SK-N-SH (cell line): ENCODE measurements around the gene ERH. TPM values are rescaled to one million over a fixed set of nuclear protein-coding genes. Genes with fewer than 3 reads are reported as not detected.

Experiments used
- CTCF ChIA-PET: fragments of 300-600, 350-600 bp; formaldehyde crosslinking; extraction: SDS; loops from one replicate; lab custom pipeline; 2021; lab: Yijun Ruan, JAX
- POLR2A ChIA-PET: fragments of 350-600 bp; sonication (Branson Sonifier 250); formaldehyde crosslinking; extraction: SDS; loops from one replicate; lab custom pipeline; 2020; ENCODE audit warnings: antibody characterized with exemption, inconsistent platforms; lab: Yijun Ruan, JAX
- DNase-seq: peaks from one replicate; pipeline ENCODE4 v3.0.0; 2012
- H2AFZ ChIP-seq: fragments of 200-600 bp; sonication (generic); 2 replicates; pipeline ENCODE4 v1.8.1; 2016; ENCODE audit warnings: antibody characterized with exemption, mild to moderate bottlenecking, low read depth
- H3F3A ChIP-seq: fragments of 200-600 bp; sonication (generic); replicated peaks from 2 replicates; pipeline ENCODE3; 2016; ENCODE audit warnings: antibody characterized with exemption, mild to moderate bottlenecking; ENCODE audit not compliant: insufficient read depth
- H3K27ac ChIP-seq, 2 experiments: fragments of 200-500 bp in 1 of 2; fragments of 200-600 bp in 1 of 2; sonication (Bioruptor generic) in 1 of 2; sonication (generic), shearing (Covaris generic) in 1 of 2; 2 replicates each; pipeline versions ENCODE4 v1.5.1 to v1.6.1; 2014 to 2016; ENCODE audit warnings: low read depth in 2 of 2, inconsistent platforms in 1 of 2, low read length in 1 of 2, mild to moderate bottlenecking in 1 of 2, mixed read lengths in 1 of 2
- H3K27me3 ChIP-seq: fragments of 200-600 bp; sonication (generic), shearing (Covaris generic); 2 replicates; pipeline ENCODE4 v1.6.1; 2016; ENCODE audit warnings: mixed run types; ENCODE audit not compliant: insufficient read depth
- H3K36me3 ChIP-seq, 2 experiments: fragments of 200-500 bp in 1 of 2; fragments of 200-600 bp in 1 of 2; sonication (Bioruptor generic) in 1 of 2; sonication (generic) in 1 of 2; replicated peaks in 1 of 2; 2 replicates each; pipeline versions ENCODE3 to v1.5.1; 2014 to 2016; ENCODE audit warnings: low read length in 1 of 2, mild to moderate bottlenecking in 1 of 2; ENCODE audit not compliant: insufficient read depth in 2 of 2, control insufficient read depth in 1 of 2
- H3K4me1 ChIP-seq, 2 experiments: fragments of 200-500 bp in 1 of 2; fragments of 200-600 bp in 1 of 2; sonication (Bioruptor generic) in 1 of 2; sonication (generic), shearing (Covaris generic) in 1 of 2; 2 replicates each; pipeline versions ENCODE4 v1.5.1 to v1.6.1; 2014 to 2016; ENCODE audit warnings: low read depth in 1 of 2, low read length in 1 of 2, mixed run types in 1 of 2; ENCODE audit not compliant: insufficient read depth in 2 of 2, control insufficient read depth in 1 of 2
- H3K4me2 ChIP-seq: fragments of 200-600 bp; sonication (generic), shearing (Covaris generic); 2 replicates; pipeline ENCODE4 v1.6.1; 2017; ENCODE audit warnings: mixed run types
- H3K4me3 ChIP-seq, 2 experiments: fragments of 200-500 bp in 1 of 2; fragments of 200-600 bp in 1 of 2; sonication (Bioruptor generic) in 1 of 2; sonication (generic), shearing (Covaris generic) in 1 of 2; 2 replicates each; pipeline versions ENCODE4 v1.5.1 to v1.8.1; 2014 to 2016; ENCODE audit warnings: low read depth in 2 of 2, inconsistent platforms in 1 of 2, low read length in 1 of 2, mild to moderate bottlenecking in 1 of 2, mixed read lengths in 1 of 2, moderate library complexity in 1 of 2
- H3K79me2 ChIP-seq: fragments of 200-600 bp; sonication (generic); 2 replicates; pipeline ENCODE4 v1.8.1; 2017; ENCODE audit warnings: mild to moderate bottlenecking; ENCODE audit not compliant: insufficient read depth
- H3K9ac ChIP-seq: fragments of 200-600 bp; sonication (generic); 2 replicates; pipeline ENCODE4 v1.6.1; 2017; ENCODE audit warnings: mixed run types
- H3K9me2 ChIP-seq: fragments of 200-600 bp; sonication (generic); 2 replicates; pipeline ENCODE4 v1.6.1; 2017; ENCODE audit warnings: mixed run types
- H3K9me3 ChIP-seq: fragments of 200-600 bp; sonication (generic); 2 replicates; pipeline ENCODE4 v1.6.1; 2017; ENCODE audit warnings: mixed run types, mild to moderate bottlenecking, moderate library complexity
- H4K20me1 ChIP-seq: fragments of 200-600 bp; sonication (generic); 2 replicates; pipeline ENCODE4 v1.6.1; 2017; ENCODE audit warnings: mild to moderate bottlenecking, mixed run types; ENCODE audit not compliant: insufficient read depth
- GATA2 ChIP-seq: sonication (generic); formaldehyde crosslinking; IDR thresholded peaks from 2 replicates; pipeline ENCODE4 v1.5.0; 2020; ENCODE audit warnings: mild to moderate bottlenecking, missing genetic modification reagents
- MEF2A ChIP-seq: IDR thresholded peaks from 2 replicates; pipeline ENCODE4 v1.4.0; 2012; ENCODE audit warnings: low read depth, borderline replicate concordance
- MXI1 ChIP-seq: IDR thresholded peaks from 2 replicates; pipeline ENCODE4 v1.6.1; 2012; ENCODE audit warnings: mild to moderate bottlenecking, low read depth, low read length, improper control_type of control experiment
- RCOR1 ChIP-seq: fragments of 150-350 bp; IDR thresholded peaks from 2 replicates; pipeline ENCODE4 v1.6.1; 2017; ENCODE audit warnings: antibody characterized with exemption, low read length
- YY1 ChIP-seq: IDR thresholded peaks from 2 replicates; pipeline ENCODE4 v1.4.0; 2012; ENCODE audit warnings: low read depth, mild to moderate bottlenecking
- WGBS: methylation state at CpG from one replicate; pipeline ENCODE4 v1.1.6; 2017; ENCODE audit warnings: low lambda C conversion rate; 5-methylcytosine and 5-hydroxymethylcytosine counted together
- polyA plus RNA-seq, 3 experiments: library from polyadenylated mRNA; depleted of rRNA; stranded (reverse); fragments of >200 nt; gene quantifications; 2 replicates each; pipeline ENCODE4 v1.2.3, GENCODE V29; 2012
- TF ChIP-seq, protein P1 (sequence below): IDR thresholded peaks from 2 replicates; pipeline ENCODE4 v1.6.1; 2012; ENCODE audit warnings: mild to moderate bottlenecking, low read depth, low read length, moderate library complexity
- TF ChIP-seq, protein P2 (sequence below): fragments of 200-600 bp; sonication (generic); IDR thresholded peaks from 2 replicates; pipeline ENCODE4 v1.6.1; 2017; ENCODE audit warnings: antibody characterized with exemption, mild to moderate bottlenecking, moderate library complexity
- TF ChIP-seq, protein P3 (sequence below): fragments of 150-350 bp; IDR thresholded peaks from 2 replicates; pipeline ENCODE4 v1.6.1; 2017; ENCODE audit warnings: antibody characterized with exemption, low read length, low read depth, borderline replicate concordance
- TF ChIP-seq, protein P4 (sequence below): IDR thresholded peaks from 2 replicates; pipeline ENCODE4 v1.4.0; 2012; ENCODE audit warnings: low read depth, borderline replicate concordance

The ERH gene
- polyA plus RNA-seq, 1 of the 3 experiments (the other 2 are of a cell fraction), result 186 TPM

DNA sequence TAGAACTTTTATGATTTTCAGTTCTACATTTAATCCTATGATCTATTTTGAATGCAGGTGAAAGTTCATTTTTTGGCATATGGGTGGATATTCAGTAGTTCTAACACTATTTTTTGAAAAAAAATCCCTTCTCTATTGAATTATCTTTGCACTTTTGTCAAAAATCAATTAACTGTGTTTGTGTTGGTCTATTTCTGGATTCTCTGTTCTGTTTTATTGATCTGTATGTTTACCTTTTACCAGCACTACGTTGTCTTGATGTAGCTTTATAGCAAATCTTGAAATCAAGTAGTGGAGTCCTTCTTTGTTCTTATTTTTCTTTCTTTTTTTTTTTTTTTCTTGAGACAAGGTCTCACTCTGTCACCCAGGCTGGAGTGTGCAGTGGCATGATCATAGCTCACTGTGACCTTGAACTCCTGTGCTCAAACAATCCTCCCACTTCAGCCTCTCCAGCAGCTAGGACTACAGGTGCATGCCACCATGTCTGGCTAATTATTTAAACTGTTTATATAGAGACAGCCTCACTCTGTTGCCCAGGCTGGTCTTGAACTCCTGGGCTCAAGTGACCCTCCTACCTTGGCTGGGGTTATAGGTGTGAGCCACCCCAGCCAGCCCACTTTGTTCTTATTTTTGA is 32.3 kb upstream of the ERH start:
- no peak overlapping the region for H3K9ac ChIP-seq
- H3K9me2 ChIP-seq, result no peaks in the 10 kb centered on the region
- POLR2A ChIA-PET, result no interaction called here
- H3K4me3 ChIP-seq, result no peak overlapping the region
- H2AFZ ChIP-seq, result no peak overlapping the region
- H3K79me2 ChIP-seq, result peaks cover 49% of the 10 kb centered on the region
- TF ChIP-seq MEF2A (no peak), GATA2 (CRISPR knock-in tag) (no peak), YY1 (no peak), RCOR1 (no peak), MXI1 (no peak)
- TF ChIP-seq, protein P1, sequence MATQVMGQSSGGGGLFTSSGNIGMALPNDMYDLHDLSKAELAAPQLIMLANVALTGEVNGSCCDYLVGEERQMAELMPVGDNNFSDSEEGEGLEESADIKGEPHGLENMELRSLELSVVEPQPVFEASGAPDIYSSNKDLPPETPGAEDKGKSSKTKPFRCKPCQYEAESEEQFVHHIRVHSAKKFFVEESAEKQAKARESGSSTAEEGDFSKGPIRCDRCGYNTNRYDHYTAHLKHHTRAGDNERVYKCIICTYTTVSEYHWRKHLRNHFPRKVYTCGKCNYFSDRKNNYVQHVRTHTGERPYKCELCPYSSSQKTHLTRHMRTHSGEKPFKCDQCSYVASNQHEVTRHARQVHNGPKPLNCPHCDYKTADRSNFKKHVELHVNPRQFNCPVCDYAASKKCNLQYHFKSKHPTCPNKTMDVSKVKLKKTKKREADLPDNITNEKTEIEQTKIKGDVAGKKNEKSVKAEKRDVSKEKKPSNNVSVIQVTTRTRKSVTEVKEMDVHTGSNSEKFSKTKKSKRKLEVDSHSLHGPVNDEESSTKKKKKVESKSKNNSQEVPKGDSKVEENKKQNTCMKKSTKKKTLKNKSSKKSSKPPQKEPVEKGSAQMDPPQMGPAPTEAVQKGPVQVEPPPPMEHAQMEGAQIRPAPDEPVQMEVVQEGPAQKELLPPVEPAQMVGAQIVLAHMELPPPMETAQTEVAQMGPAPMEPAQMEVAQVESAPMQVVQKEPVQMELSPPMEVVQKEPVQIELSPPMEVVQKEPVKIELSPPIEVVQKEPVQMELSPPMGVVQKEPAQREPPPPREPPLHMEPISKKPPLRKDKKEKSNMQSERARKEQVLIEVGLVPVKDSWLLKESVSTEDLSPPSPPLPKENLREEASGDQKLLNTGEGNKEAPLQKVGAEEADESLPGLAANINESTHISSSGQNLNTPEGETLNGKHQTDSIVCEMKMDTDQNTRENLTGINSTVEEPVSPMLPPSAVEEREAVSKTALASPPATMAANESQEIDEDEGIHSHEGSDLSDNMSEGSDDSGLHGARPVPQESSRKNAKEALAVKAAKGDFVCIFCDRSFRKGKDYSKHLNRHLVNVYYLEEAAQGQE, result no peak
- TF ChIP-seq, protein P2, sequence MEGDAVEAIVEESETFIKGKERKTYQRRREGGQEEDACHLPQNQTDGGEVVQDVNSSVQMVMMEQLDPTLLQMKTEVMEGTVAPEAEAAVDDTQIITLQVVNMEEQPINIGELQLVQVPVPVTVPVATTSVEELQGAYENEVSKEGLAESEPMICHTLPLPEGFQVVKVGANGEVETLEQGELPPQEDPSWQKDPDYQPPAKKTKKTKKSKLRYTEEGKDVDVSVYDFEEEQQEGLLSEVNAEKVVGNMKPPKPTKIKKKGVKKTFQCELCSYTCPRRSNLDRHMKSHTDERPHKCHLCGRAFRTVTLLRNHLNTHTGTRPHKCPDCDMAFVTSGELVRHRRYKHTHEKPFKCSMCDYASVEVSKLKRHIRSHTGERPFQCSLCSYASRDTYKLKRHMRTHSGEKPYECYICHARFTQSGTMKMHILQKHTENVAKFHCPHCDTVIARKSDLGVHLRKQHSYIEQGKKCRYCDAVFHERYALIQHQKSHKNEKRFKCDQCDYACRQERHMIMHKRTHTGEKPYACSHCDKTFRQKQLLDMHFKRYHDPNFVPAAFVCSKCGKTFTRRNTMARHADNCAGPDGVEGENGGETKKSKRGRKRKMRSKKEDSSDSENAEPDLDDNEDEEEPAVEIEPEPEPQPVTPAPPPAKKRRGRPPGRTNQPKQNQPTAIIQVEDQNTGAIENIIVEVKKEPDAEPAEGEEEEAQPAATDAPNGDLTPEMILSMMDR, result no peak
- TF ChIP-seq, protein P3, sequence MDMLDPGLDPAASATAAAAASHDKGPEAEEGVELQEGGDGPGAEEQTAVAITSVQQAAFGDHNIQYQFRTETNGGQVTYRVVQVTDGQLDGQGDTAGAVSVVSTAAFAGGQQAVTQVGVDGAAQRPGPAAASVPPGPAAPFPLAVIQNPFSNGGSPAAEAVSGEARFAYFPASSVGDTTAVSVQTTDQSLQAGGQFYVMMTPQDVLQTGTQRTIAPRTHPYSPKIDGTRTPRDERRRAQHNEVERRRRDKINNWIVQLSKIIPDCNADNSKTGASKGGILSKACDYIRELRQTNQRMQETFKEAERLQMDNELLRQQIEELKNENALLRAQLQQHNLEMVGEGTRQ, result no peak
- TF ChIP-seq, protein P4, sequence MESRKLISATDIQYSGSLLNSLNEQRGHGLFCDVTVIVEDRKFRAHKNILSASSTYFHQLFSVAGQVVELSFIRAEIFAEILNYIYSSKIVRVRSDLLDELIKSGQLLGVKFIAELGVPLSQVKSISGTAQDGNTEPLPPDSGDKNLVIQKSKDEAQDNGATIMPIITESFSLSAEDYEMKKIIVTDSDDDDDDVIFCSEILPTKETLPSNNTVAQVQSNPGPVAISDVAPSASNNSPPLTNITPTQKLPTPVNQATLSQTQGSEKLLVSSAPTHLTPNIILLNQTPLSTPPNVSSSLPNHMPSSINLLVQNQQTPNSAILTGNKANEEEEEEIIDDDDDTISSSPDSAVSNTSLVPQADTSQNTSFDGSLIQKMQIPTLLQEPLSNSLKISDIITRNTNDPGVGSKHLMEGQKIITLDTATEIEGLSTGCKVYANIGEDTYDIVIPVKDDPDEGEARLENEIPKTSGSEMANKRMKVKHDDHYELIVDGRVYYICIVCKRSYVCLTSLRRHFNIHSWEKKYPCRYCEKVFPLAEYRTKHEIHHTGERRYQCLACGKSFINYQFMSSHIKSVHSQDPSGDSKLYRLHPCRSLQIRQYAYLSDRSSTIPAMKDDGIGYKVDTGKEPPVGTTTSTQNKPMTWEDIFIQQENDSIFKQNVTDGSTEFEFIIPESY, result no peak
- CTCF ChIA-PET, result interaction anchor here (1.6 kb wide), 1 partner anchor 30 kb away, joined by 4 read pairs; no protein-coding TSS in a partner anchor
- H3K4me2 ChIP-seq, result no peak overlapping the region
- no peak for DNase-seq
- no peak overlapping the region for H3K27ac ChIP-seq
- 95% methylated on average over 1 of the region's 1 CpG for WGBS
- no peaks in the 10 kb centered on the region for H3K9me3 ChIP-seq
- H4K20me1 ChIP-seq, result no peaks in the 10 kb centered on the region; the same call in 1 of the 2 replicates
- peaks cover 11 to 44% of the 10 kb centered on the region in 2 experiments for H3K36me3 ChIP-seq
- H3F3A ChIP-seq, result no peaks in the 10 kb centered on the region
- H3K27me3 ChIP-seq, result no peaks in the 10 kb centered on the region
- no peaks in the 10 kb centered on the region for H3K4me1 ChIP-seq
